NT2/D1 (cell line): Measurements from ENCODE around the gene RTKN.
"Not testable (repeated sequence)": the region's sequence is repeated elsewhere in the genome, so short reads cannot be mapped to it uniquely, and the experiment has no call there.

Experiments used
- DNase-seq: peaks from one replicate; pipeline ENCODE4 v3.0.0-alpha.2; 2011; ENCODE audit warnings: low read depth, low spot score
- H3K27me3 ChIP-seq: 2 replicates; pipeline ENCODE4 v1.6.0; 2011; ENCODE audit warnings: mild to moderate bottlenecking; ENCODE audit not compliant: insufficient read length, insufficient read depth
- H3K36me3 ChIP-seq: 2 replicates; pipeline ENCODE4 v1.6.1; 2011; ENCODE audit warnings: mild to moderate bottlenecking, low read length, mixed read lengths; ENCODE audit not compliant: insufficient read depth, insufficient read length
- H3K4me1 ChIP-seq: 2 replicates; pipeline ENCODE4 v1.5.1; 2011; ENCODE audit not compliant: insufficient read depth, insufficient read length
- H3K4me3 ChIP-seq: 2 replicates; pipeline ENCODE4 v1.5.1; 2011; ENCODE audit warnings: low read depth; ENCODE audit not compliant: insufficient read length
- H3K9ac ChIP-seq: 2 replicates; pipeline ENCODE4 v1.6.0; 2011; ENCODE audit warnings: low read depth; ENCODE audit not compliant: insufficient read length
- H3K9me3 ChIP-seq: 2 replicates; pipeline ENCODE4 v1.5.1; 2011; ENCODE audit warnings: mild to moderate bottlenecking, low read length; ENCODE audit not compliant: insufficient read depth
- SUZ12 ChIP-seq: IDR thresholded peaks from 2 replicates; pipeline ENCODE4 v1.6.1; 2011; ENCODE audit not compliant: insufficient read length, insufficient read depth; ENCODE audit errors: extremely low read depth
- YY1 ChIP-seq: IDR thresholded peaks from 2 replicates; pipeline ENCODE4 v1.6.1; 2011; ENCODE audit not compliant: insufficient read length, insufficient read depth
- ZNF274 ChIP-seq: IDR thresholded peaks from 2 replicates; pipeline ENCODE4 v1.6.1; 2011; ENCODE audit warnings: mild to moderate bottlenecking, low read depth, low read length

The RTKN gene

DNA sequence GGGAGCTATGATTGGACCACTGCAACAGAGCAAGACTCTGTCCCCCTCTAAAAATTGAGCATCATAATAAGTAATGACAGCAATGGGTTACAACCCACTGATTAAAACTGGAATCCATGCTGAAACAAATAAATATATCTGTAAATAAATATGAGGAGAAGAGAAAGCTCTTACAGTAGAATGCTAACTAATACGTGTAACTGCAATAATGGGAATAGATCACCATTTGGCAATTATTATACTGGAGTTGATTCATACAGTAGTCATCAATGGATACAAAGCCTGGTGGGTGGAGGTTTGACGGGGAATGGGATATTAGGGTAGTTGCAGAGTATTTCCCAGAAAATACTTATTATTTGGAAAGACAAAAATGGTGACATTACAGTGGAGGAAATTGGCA lies 7.0 kb upstream of the RTKN start:
- H3K4me3 ChIP-seq, result no peak overlapping the region
- H3K27me3 ChIP-seq, result no peaks in the 10 kb centered on the region
- no peaks in the 10 kb centered on the region for H3K9me3 ChIP-seq
- H3K9ac ChIP-seq, result no peak overlapping the region
- no peaks in the 10 kb centered on the region for H3K4me1 ChIP-seq
- no peak for DNase-seq
- no peak for TF ChIP-seq YY1
- TF ChIP-seq SUZ12, result no peak
- TF ChIP-seq ZNF274, result no peak
- no peaks in the 10 kb centered on the region for H3K36me3 ChIP-seq

DNA sequence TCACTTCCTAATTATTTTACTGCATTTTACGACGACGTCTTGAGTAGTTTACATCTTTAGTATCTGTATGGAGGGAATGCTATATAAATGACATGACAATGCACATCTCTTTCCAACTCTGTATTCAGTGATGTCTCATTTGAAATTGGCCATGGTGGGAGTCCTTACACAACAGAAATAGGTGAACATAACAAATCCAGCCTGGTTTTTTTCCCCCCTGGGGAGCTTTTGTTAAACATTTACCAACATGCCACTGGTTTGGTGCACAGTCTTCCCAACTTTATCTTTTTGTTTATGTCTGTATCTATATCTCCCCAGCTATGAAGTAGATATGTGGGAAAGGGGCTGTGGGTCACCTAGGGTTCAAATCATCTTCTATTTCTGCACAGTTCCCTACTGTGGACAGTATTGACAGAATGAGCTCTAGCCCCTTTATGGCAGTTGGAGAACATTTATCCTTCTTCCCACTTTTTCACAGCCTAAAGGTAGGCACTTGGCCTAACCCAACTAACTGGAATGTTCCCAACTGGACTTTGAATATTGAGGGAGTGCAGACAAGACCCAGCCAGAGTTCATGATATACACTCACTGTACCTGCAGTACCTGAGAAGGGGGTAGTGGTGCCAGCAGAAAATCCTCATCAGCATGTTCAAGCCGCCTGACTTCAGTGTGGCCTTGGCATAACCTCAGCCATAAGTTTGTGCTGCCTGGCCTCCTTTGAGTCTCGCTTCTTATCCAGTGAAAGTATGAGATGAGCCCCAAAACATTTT lies 5.7 kb upstream of the RTKN start:
- no peaks in the 10 kb centered on the region for H3K9me3 ChIP-seq
- no peaks in the 10 kb centered on the region for H3K36me3 ChIP-seq
- TF ChIP-seq ZNF274 (no peak), SUZ12 (no peak), YY1 (no peak)
- H3K9ac ChIP-seq, result no peak overlapping the region
- no peaks in the 10 kb centered on the region for H3K4me1 ChIP-seq
- no peak overlapping the region for H3K4me3 ChIP-seq
- no peak for DNase-seq
- H3K27me3 ChIP-seq, result no peaks in the 10 kb centered on the region

DNA sequence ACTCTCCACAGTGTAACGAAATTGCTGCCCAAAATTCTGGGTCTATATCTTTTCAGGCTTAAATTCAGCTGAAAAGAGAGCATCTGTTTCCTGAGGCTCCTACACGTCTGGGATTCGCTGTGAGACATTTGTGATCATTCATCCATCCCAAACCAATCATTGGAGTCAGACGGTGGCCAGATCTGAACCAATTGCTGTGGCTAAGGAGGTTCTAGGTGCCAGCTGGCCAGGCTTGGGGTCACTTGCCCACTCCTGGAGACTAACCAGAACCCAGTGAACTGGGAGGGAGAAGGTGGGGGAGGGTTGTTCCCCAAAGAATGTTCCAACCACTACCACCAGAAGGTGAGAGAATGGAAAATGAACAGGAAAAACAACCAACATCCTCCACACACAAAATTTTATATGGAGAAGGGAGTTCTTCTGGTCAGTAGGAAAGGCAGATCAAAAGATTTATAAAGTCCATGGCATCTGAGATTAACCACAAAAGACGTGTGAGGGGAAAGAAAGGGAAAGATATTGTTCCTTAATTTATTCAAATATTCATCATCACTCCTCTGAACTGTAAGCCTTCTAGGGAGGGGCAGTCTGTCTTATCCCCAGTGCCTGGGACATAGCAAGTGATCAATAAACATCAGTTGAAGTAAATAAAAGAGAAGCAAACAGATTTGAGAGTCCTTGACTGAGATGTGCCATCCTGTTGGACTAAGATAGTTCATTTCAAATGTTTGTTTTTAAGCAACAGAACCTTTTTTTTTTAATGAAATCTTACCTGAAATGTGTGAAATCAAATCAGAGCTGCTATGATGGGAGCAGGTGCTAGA lies 3.0 kb upstream of the RTKN start:
- Histone ChIP-seq H3K9me3 (no peaks in the 10 kb centered on the region), H3K27me3 (no peaks in the 10 kb centered on the region), H3K36me3 (no peaks in the 10 kb centered on the region), H3K4me1 (no peaks in the 10 kb centered on the region), H3K9ac (no peak overlapping the region), H3K4me3 (no peak overlapping the region)
- no peak for DNase-seq
- TF ChIP-seq YY1 (no peak), ZNF274 (no peak), SUZ12 (no peak)

DNA sequence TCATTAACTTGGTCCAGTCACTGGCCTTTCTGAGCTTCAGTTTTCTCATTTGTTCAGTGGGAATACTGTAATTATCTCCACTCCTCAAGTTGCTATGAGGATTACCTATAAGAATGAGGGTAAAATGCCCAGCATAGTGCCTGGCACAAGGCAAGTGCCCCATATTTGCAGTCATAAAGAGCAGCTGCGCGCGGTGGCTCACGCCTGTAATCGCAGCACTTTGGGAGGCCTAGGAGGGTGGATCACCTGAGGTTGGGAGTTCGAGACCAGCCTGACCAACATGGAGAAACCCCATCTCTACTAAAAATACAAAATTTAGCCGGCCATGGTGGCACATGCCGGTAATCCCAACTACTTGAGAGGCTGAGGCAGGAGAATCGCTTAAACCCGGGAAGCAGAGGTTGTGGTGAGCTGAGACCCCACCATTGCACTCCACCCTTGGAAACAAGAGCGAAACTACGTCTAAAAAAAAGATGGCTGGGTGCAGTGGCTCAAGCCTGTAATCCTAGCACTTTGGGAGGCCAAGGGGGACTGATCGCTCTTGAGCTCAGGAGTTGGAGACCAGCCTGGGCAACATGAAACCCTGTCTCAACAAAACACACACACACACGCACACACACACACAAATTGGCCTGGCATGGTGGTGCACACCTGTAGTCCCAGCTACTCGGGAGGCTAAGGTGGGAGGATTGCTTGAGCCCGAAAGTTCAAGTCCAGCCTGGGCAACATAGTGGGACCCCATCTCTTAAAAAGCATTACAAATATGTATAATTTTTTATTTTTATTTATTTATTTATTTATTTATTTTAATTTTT lies 953 bp upstream of the RTKN start:
- not testable (repeated sequence) for DNase-seq, H3K9me3 ChIP-seq, H3K27me3 ChIP-seq, H3K4me1 ChIP-seq
- Histone ChIP-seq H3K4me3 (peak overlapping the region; percentile 78), H3K36me3 (peaks cover 15% of the 10 kb centered on the region), H3K9ac (peak overlapping the region; percentile 90)

DNA sequence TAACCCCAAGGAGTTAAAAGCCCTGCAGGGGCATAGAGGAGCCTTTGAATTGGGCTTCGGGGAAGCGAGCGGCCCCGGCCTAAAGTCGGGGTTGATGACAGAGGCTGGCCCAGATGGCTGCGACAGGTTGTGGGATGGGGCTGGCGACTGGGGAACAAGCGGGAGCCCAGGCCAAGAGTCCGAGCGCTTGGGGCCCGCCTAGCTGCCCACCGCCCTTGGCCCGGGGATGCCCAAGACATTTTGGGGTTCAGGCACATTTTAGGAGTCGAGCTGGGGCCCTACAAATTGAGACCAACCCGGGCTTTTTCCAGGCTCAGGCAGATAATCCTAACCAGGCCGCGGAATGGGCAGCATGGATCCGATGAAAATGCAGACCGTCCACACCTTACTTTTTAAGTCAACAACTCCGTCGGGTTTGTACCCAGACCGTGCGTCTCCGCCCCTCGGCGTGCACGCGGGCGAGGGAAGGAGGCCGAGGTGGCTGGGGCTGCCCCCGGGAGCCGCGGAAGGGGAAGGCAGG lies 507 bp downstream of the RTKN start:
- Histone ChIP-seq H3K9me3 (no peaks in the 10 kb centered on the region), H3K9ac (peak overlapping the region; percentile 90), H3K4me3 (peak overlapping the region; percentile 78), H3K36me3 (peaks cover 23% of the 10 kb centered on the region), H3K27me3 (no peaks in the 10 kb centered on the region), H3K4me1 (peaks cover 9% of the 10 kb centered on the region)
- DNase-seq, result no peak
- TF ChIP-seq SUZ12 (no peak), ZNF274 (no peak), YY1 (no peak)

DNA sequence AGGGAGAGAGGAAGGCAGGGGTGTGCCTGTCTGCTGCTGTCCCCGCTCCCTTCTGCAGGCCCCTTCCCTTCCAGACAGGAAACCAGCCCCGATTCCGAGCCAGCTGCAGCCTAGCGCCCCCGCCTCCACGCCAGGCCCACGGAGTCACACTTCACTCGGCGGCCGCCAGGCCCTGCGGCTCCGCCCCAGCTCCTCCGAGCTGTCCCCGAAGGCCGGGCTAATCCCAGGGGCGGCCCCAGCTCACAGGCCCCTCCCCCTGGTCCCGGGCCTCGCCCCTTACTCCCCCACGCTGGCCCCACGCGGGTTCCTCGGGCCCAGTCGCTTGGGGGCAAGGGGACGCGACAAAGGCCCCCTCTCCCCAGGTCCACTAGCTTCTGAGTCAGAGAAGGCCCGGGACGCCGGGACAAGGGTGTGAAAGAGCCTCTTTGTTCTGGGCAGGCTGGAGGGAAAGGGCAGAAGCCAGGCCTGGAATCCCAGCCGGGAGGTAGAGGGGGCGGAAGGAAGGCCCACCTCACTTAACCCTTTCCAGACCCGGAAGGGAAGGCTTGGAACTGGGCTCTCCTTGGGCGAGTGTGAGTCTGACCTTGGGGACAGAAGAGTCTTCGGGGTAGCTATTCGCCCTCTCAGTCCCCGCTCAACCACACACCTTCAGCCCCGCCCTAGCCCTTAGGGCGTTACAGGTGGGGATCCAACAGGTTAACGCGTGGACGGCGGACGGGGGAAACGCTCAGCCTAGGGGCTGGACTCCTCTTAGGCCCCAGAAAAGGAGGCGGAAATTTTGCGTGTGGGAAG lies 1.2 kb downstream of the RTKN start:
- H3K27me3 ChIP-seq, result no peaks in the 10 kb centered on the region
- no peak for DNase-seq
- TF ChIP-seq YY1 (no peak), ZNF274 (no peak), SUZ12 (no peak)
- H3K36me3 ChIP-seq, result peaks cover 29% of the 10 kb centered on the region
- H3K4me3 ChIP-seq, result peak overlapping the region; percentile 78
- H3K9me3 ChIP-seq, result no peaks in the 10 kb centered on the region
- H3K9ac ChIP-seq, result peak overlapping the region; percentile 90
- H3K4me1 ChIP-seq, result peaks cover 9% of the 10 kb centered on the region
